Glomerular visceral epithelial cell (primary cell): Measurements from ENCODE around the gene ARMC9.
"Not testable (repeated sequence)": the region's sequence is repeated elsewhere in the genome, so short reads cannot be mapped to it uniquely, and the experiment has no call there.

Experiments used
- DNase-seq: peaks from one replicate; pipeline ENCODE4 v3.0.0-alpha.2; 2016; ENCODE audit errors: extremely low spot score

The ARMC9 gene

DNA sequence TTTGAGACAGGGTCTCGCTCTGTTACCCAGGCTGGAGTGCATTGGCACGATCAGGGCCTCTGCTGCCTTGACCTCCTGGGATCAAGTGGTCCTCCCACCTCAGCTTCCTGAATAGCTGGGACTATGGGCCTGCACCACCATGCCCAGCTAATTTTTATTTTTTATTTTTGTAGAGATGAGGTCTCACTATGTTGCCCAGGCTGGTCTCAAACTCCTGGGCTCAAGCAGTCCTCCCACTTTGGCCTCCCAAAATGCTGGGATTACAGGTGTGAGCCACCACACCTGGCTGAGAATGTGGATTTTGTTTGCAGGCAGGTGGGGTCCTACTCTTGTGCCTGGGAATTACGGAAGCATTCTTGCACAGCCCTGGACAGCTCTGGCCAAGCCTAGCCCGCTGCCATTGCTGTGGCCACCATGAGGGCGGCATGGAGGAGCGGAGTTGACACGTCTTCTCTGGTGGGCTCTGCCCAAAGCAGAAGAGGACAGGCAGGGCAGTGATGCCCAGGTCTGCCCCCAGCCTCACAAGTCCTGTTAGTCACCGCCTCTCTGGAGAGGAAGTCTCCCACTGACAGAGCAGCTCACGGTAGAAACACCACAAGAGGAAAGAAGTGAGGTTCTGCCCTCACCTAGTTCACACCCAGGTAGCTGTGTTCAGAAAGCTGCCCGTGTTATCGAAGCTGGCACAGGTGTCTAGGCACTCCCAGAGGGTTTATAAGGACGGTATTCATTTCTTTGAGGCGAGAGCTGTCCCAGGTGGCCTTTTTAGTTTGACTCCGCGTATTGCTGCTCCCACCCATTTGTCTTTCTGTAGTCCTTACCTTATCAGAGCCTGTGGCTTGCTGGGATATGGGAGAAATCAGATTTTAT, 46.2 kb downstream of the ARMC9 start:
- DNase-seq, result no peak

GRCh38 chr2:231245249-231246094, 47.0 kb downstream of the ARMC9 start:
- DNase-seq, result no peak

GRCh38 chr2:231246171-231246842, 47.9 kb downstream of the ARMC9 start:
- DNase-seq, result no peak

- no peak for DNase-seq
Observed at GRCh38 chr2:231250146-231250545, 51.7 kb downstream of the ARMC9 start.

DNA sequence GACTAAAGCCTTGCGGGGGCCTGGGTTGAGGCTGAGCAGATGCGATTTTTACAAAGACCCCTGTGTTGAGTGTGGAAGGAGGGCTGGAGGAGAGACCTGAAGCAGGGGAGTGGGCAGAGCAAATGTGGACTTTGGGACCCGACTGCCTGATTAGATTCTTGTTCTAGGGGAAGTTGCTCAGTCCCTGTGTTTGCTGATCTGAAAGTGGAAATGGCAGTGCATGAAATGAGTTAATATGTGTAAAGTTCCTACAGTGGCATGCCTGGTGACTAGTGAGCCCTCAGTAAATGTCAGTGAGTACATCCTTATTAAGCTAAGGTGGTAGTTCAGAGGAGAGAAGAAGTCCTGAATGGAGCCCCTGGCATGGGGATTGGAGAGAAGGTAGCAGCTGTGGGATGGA, 52.3 kb downstream of the ARMC9 start:
- DNase-seq, result no peak

- DNase-seq, result not testable (repeated sequence)
Observed at GRCh38 chr2:231253292-231253691, 54.9 kb downstream of the ARMC9 start.

- DNase-seq, result no peak
Observed at GRCh38 chr2:231256494-231256893, 58.1 kb downstream of the ARMC9 start.

- DNase-seq, result no peak
Observed at GRCh38 chr2:231257763-231258162, 59.3 kb downstream of the ARMC9 start.

DNA sequence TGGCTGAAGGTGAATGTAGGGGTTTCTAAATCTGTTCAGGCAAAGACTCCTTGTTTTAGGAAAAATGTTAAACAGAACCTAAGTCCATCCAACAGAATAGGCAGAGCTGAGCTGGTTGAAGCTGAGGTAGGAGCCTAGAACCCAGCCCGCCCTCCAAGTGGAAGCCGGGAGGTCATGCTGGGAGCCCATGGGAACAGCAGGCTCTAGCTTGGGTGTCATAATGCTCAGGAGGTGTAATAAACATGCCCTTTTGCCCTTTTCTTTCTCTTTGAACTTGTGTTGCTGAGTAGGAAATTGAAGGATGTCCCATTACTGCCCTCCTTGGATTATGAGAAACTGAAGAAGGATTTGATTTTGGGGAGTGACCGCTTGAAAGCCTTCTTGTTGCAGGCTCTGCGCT, 60.3 kb downstream of the ARMC9 start:
- no peak for DNase-seq

DNA sequence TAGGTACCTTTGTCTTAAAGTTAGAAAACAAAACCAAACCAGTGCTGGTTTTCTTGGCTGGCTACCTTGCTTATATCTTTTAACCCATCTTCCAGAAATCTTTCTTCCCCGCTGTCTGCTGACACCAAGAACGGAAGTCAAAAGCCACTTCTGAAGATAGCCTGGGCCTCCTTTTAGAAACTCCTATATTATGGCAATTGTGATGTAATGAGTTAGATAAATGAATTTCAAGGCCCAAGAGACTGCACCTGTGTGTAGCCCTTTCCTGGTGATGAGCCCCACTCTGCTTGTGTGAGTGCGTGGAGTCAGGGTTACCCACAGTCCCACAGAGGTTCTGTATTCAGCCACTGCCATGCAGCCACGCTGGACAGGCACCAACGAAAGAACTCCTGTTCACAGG, 60.7 kb downstream of the ARMC9 start:
- DNase-seq, result no peak

- DNase-seq, result no peak
Observed at GRCh38 chr2:231260442-231261208, 62.2 kb downstream of the ARMC9 start.

DNA sequence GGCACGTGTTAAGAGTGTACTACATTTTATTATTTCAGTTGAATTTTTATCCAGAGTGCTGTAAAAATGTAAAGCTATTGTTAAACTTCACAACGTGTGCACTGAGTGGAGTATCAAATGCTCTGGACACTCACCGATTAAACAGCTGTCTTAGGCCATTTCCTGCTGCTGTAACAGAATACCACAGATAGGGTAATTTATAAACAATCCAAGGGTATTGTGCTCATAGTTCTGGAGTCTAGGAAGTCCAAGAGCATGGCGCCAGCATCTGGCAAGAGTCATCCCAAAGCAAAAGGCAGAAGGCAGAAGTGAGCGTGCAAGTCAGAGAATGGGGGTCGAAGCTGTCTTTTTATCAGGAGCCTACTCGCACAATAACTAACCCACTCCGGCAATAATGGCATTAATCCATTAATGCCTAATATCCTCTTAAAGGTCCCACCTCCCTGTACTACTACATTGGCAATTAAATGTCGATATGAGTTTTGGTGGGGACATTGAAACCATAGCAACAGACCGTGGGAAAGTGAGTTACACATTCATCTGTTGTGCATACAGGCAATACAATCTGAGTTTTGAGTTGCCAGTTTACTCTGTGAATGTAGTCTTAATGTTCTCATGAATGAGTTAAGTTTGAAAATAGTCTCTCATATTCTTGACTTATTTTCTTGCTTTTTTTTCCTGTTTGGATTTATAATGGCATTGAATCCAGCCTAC, 64.8 kb downstream of the ARMC9 start:
- no peak for DNase-seq

DNA sequence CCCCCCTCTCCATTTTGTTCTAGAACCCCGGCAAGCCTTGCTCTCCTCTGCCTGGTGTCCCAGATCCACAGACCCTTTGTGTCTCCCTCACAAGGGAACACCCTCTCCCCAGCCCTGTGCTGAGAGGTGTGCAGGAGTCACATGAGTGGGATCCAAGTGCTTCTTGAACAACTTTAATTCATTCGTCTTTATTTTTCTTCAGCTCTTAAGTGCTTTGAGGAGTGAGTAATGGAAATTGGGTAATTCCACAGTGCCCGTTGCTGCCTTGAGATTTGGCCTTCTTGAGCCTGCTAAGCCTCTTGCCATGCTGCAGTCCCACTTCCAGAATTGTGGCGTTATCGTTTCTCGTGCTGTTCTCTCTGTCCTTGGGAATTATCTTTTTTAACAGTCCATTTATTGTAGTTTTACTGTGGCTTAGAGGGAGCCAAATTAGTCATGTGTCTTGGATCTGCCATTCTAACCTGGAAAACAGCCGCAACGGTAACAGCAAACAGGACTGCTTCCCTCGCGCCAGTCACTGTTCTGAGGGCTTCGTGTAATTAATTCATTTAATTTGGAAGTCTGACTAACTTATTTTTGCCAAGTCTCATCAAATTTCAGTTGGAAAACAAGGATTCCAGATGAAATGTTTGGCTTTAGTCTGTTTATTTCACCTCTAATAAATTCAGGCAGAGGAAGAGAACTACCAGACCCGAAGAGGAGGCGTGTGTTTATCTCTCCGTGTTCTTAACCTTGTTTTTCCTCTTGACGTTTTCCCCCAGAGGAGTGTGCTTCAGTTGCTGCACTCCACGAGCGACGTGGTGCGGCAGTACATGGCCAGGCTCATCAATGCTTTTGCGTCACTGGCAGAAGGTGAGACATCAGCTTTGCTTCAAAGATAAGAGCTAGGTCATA, 72.0 kb downstream of the ARMC9 start:
- no peak for DNase-seq

DNA sequence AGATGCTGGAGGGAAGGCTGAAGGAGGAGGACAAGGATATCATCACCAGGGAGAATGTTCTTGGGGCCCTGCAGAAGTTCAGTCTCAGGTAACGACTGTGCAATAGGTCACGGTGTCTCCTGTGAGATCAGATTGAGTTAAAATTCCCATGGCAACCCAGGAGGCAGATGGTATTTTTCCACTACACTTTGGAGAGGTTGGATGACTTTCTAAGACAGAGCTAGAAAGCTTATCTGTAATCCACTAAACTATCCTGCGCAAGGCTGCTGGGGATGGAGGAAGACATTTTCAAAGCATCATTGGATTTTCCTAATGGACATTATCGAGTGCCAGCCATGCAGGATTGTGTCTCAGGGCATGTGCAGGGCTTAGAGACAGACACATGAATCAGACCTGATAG, 74.6 kb downstream of the ARMC9 start:
- DNase-seq, result no peak

DNA sequence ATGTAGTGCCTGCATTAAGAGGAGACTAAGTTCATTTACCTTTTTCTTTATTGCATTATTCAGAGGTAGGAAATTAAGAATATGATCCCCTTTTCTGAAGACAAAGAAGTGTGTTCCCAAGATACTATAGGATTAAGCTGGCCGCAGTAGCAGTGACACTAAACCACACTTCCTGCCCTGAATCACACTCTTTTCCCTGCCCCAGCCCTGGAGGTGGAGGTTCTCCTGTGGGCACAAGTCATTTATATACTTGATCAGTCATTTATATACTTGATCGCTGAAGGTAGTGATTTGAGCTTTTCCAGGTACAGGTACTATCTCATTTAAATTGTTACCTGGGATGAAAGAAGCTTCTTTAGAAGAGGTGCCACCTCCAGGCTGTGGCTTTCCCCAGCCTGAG, 78.6 kb downstream of the ARMC9 start:
- DNase-seq, result no peak

GRCh38 chr2:231277962-231278361, 79.5 kb downstream of the ARMC9 start:
- DNase-seq, result no peak

- no peak for DNase-seq
Observed at GRCh38 chr2:231278868-231279267, 80.4 kb downstream of the ARMC9 start.

DNA sequence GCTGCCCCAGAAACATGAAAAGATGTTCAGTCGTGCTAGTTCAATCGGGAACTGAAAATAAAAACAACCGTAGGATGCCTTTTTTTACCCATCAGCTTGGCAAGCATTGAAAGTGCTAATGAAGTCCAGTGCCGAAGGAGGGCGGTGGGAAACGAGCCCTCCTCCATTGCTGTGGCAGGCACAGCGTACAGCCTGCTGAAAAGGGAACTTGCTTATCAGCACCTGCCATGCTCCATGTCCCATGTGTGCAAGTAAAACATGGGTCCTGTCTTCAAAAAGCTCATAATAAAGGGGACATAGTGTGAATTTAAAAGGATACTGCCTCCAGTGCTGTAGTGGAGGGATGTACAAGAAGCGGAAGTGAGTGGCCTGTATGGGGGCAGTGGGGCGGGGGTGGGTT, 82.4 kb downstream of the ARMC9 start:
- DNase-seq, result no peak

DNA sequence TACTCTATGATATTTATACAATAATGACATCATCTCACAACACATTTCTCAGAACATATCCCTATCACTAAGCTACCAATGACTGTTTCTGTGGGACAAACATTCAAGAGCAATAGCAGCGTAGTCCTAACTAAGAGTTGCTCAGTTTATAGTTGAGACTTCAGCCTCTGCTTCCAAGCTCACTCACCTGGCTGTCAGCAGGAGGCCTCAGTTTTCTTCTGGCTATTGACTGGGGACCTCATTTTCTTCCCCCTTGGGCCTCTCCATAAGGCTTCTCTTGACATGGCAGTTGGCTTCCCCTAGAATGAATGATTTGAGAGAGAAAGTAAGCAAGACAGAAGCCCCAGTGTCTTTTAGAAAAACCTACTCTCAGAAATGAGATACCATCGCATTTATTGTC, 85.9 kb downstream of the ARMC9 start:
- DNase-seq, result no peak

GRCh38 chr2:231286964-231287363, 88.5 kb downstream of the ARMC9 start:
- DNase-seq, result peak; percentile 68
